Jurkat, Clone E6-1 (cell line): Measurements from ENCODE around the gene LRRC42.
"Not testable (repeated sequence)": the region's sequence is repeated elsewhere in the genome, so short reads cannot be mapped to it uniquely, and the experiment has no call there.

Experiments
- DNase-seq: peaks from one replicate; pipeline ENCODE4 v3.0.0-alpha.2; 2011; ENCODE audit warnings: low read depth, low spot score
- H3K4me3 ChIP-seq: 2 replicates; pipeline ENCODE4 v1.5.1; 2011; ENCODE audit warnings: mild to moderate bottlenecking, low read length, control low read depth, moderate library complexity

The LRRC42 gene

GRCh38 chr1:53999920-54000319 is 53.8 kb downstream of the LRRC42 start:
- DNase-seq: no peak
- H3K4me3 ChIP-seq: no peak overlapping the region

- no peak overlapping the region for H3K4me3 ChIP-seq
- no peak for DNase-seq
These were observed 55.4 kb downstream of the LRRC42 start for GRCh38 chr1:54001591-54001990.

GRCh38 chr1:54002544-54003248 is 56.5 kb downstream of the LRRC42 start:
- no peak for DNase-seq
- no peak overlapping the region for H3K4me3 ChIP-seq

GRCh38 chr1:54003249-54003646 is 57.1 kb downstream of the LRRC42 start:
- no peak for DNase-seq
- H3K4me3 ChIP-seq: no peak overlapping the region

GRCh38 chr1:54003750-54004480 is 57.8 kb downstream of the LRRC42 start:
- not testable (repeated sequence) for H3K4me3 ChIP-seq, DNase-seq

GRCh38 chr1:54004481-54005049 is 58.4 kb downstream of the LRRC42 start:
- H3K4me3 ChIP-seq: no peak overlapping the region
- DNase-seq: no peak

GRCh38 chr1:54006508-54006907 is 60.4 kb downstream of the LRRC42 start:
- no peak for DNase-seq

GRCh38 chr1:54007613-54008012 is 61.5 kb downstream of the LRRC42 start:
- DNase-seq: no peak
- no peak overlapping the region for H3K4me3 ChIP-seq

More at GRCh38 chr1:54006508-54006907, 60.4 kb downstream of the LRRC42 start:
- H3K4me3 ChIP-seq: no peak overlapping the region

GRCh38 chr1:54008876-54009275 is 62.7 kb downstream of the LRRC42 start:
- no peak overlapping the region for H3K4me3 ChIP-seq
- no peak for DNase-seq

- DNase-seq: no peak
- H3K4me3 ChIP-seq: no peak overlapping the region
These were observed 63.3 kb downstream of the LRRC42 start for GRCh38 chr1:54009406-54009805.

- no peak for DNase-seq
- no peak overlapping the region for H3K4me3 ChIP-seq
These were observed 64.4 kb downstream of the LRRC42 start for GRCh38 chr1:54010415-54011117.

- DNase-seq: no peak
- no peak overlapping the region for H3K4me3 ChIP-seq
These were observed 65.3 kb downstream of the LRRC42 start for GRCh38 chr1:54011316-54012007.

GRCh38 chr1:54012008-54012325 is 65.8 kb downstream of the LRRC42 start:
- DNase-seq: no peak
- no peak overlapping the region for H3K4me3 ChIP-seq

GRCh38 chr1:54012863-54013262 is 66.7 kb downstream of the LRRC42 start:
- DNase-seq: no peak
- H3K4me3 ChIP-seq: no peak overlapping the region

GRCh38 chr1:54013393-54014008 is 67.4 kb downstream of the LRRC42 start:
- no peak overlapping the region for H3K4me3 ChIP-seq
- DNase-seq: no peak

GRCh38 chr1:54014009-54014629 is 68.0 kb downstream of the LRRC42 start:
- DNase-seq: no peak
- H3K4me3 ChIP-seq: no peak overlapping the region

GRCh38 chr1:54016343-54017282 is 70.5 kb downstream of the LRRC42 start:
- no peak for DNase-seq
- H3K4me3 ChIP-seq: no peak overlapping the region
